HepG2 (cell line): Measurements from ENCODE around the gene TTC6. TPM values are rescaled to one million over a fixed set of nuclear protein-coding genes. Genes with fewer than 3 reads are reported as not detected.

Source experiments
- ATAC-seq: fragments of 200-7000 bp; cut with Tn5 transposase; 3 replicates; pipeline ENCODE4 v1.9.1; 2020; ENCODE audit warnings: mild to moderate bottlenecking, moderate library complexity
- BruUV-seq: library from RNA; stranded (reverse); fragments of 400-500 nt; replicated peaks from 2 replicates; lab custom pipeline; 2021; lab: Mats Ljungman, UMichigan
- CTCF ChIA-PET: fragments of 300-600 bp; formaldehyde crosslinking; extraction: SDS; loops from one replicate; lab custom pipeline; 2021; ENCODE audit warnings: low total read pairs, inconsistent platforms, low intra/inter-chr PET ratio; lab: Yijun Ruan, JAX
- POLR2A ChIA-PET: fragments of 350-600 bp; sonication (Branson Sonifier 250); formaldehyde crosslinking; loops from one replicate; lab custom pipeline; 2020; ENCODE audit warnings: antibody characterized with exemption, inconsistent platforms; lab: Yijun Ruan, JAX
- DNase-seq: peaks from one replicate; pipeline ENCODE4 v3.0.0-alpha.2; 2015; ENCODE audit warnings: low spot score
- FAIRE-seq: peaks from 3 replicates; lab custom pipeline; 2011; peaks lifted over from hg19 to GRCh38; lab: Jason Lieb, UNC
- H2AFZ ChIP-seq: one replicate; pipeline ENCODE4 v1.6.1; 2011; ENCODE audit warnings: low read length, inconsistent platforms
- H3K27ac ChIP-seq: fragments of 300-600 bp; 3 replicates; pipeline ENCODE4 v1.8.0; 2011; ENCODE audit warnings: mixed run types, mild to moderate bottlenecking, mixed read lengths, low read length, inconsistent platforms; ENCODE audit not compliant: insufficient read depth; ENCODE audit errors: extremely low read length
- H3K27me3 ChIP-seq, 2 experiments: fragments of 200-600 bp in 1 of 2; 2 replicates in 1 of 2; 3 replicates in 1 of 2; pipeline versions ENCODE4 v1.6.0 to v1.8.0; 2011; ENCODE audit warnings: low read length in 2 of 2, mild to moderate bottlenecking in 2 of 2, moderate library complexity in 2 of 2, inconsistent platforms in 1 of 2; ENCODE audit not compliant: insufficient read depth in 2 of 2, control insufficient read depth in 1 of 2
- H3K36me3 ChIP-seq, 2 experiments: fragments of 200-600 bp in 1 of 2; replicated peaks in 1 of 2; 2 replicates in 1 of 2; 3 replicates in 1 of 2; pipeline versions ENCODE4 v1.5.1 to v1.8.0; 2011; ENCODE audit warnings: low read length in 2 of 2, inconsistent platforms in 1 of 2; ENCODE audit not compliant: insufficient read depth in 2 of 2, control insufficient read depth in 1 of 2
- H3K4me1 ChIP-seq: 2 replicates; pipeline ENCODE4 v1.5.1; 2012; ENCODE audit warnings: low read length, inconsistent platforms; ENCODE audit not compliant: insufficient read depth
- H3K4me2 ChIP-seq: 2 replicates; pipeline ENCODE4 v1.6.0; 2011; ENCODE audit warnings: low read depth, low read length, inconsistent platforms
- H3K4me3 ChIP-seq, 3 experiments: fragments of 200-600 bp in 1 of 3; sonication (generic), shearing (Covaris generic) in 1 of 3; replicated peaks in 1 of 3; 2 replicates each; pipeline ENCODE4 v1.5.1; 2011 to 2016; ENCODE audit warnings: low read length in 3 of 3, inconsistent platforms in 2 of 3, low read depth in 2 of 3, mild to moderate bottlenecking in 2 of 3, control low read depth in 1 of 3, mixed read lengths in 1 of 3; ENCODE audit not compliant: insufficient read depth in 1 of 3
- H3K79me2 ChIP-seq: one replicate; pipeline ENCODE4 v1.6.1; 2011; ENCODE audit warnings: low read length, inconsistent platforms; ENCODE audit not compliant: insufficient read depth
- H3K9ac ChIP-seq: 2 replicates; pipeline ENCODE4 v1.6.0; 2011; ENCODE audit warnings: mild to moderate bottlenecking, low read depth, low read length, inconsistent platforms; ENCODE audit not compliant: insufficient read depth
- H3K9me3 ChIP-seq: 2 replicates; pipeline ENCODE4 v1.5.1; 2012; ENCODE audit warnings: mild to moderate bottlenecking, low read length
- H4K20me1 ChIP-seq: 2 replicates; pipeline ENCODE4 v1.6.0; 2011; ENCODE audit warnings: inconsistent platforms, mild to moderate bottlenecking, low read length, moderate library complexity; ENCODE audit not compliant: insufficient read depth
- AGO2 ChIP-seq: fragments of 200-400 bp; formaldehyde crosslinking; optimal IDR thresholded peaks from 2 replicates; pipeline ENCODE3; 2017; ENCODE audit warnings: mild to moderate bottlenecking, low read depth, low read length, moderate library complexity
- GATAD2A ChIP-seq: IDR thresholded peaks from 2 replicates; pipeline ENCODE4 v1.6.1; 2016
- HNRNPLL ChIP-seq: fragments of 200-400 bp; formaldehyde crosslinking; IDR thresholded peaks from 2 replicates; pipeline ENCODE4 v1.6.1; 2017; ENCODE audit warnings: mild to moderate bottlenecking, low read depth, low read length; ENCODE audit not compliant: poor library complexity, severe bottlenecking
- MAFF ChIP-seq: IDR thresholded peaks from 2 replicates; pipeline ENCODE4 v1.6.1; 2011; ENCODE audit warnings: low read depth, low read length, improper control_type of control experiment
- MTA1 ChIP-seq: sonication (generic); formaldehyde crosslinking; IDR thresholded peaks from 2 replicates; pipeline ENCODE4 v1.4.0; 2020; ENCODE audit warnings: missing genetic modification reagents, mild to moderate bottlenecking, borderline replicate concordance
- NFKB2 ChIP-seq: sonication (generic); formaldehyde crosslinking; IDR thresholded peaks from 2 replicates; pipeline ENCODE4 v1.4.0; 2020; ENCODE audit warnings: missing genetic modification reagents, borderline replicate concordance
- POGZ ChIP-seq: sonication (generic); formaldehyde crosslinking; IDR thresholded peaks from 2 replicates; pipeline ENCODE4 v1.4.0; 2020; ENCODE audit warnings: mild to moderate bottlenecking, missing genetic modification reagents
- RBFOX2 ChIP-seq: fragments of 200-400 bp; formaldehyde crosslinking; IDR thresholded peaks from 2 replicates; pipeline ENCODE4 v1.6.1; 2017; ENCODE audit warnings: low read depth, mild to moderate bottlenecking, low read length
- ZBTB33 ChIP-seq: sonication (generic); formaldehyde crosslinking; IDR thresholded peaks from 2 replicates; pipeline ENCODE4 v1.4.0; 2020; ENCODE audit warnings: missing genetic modification reagents
- ZBTB34 ChIP-seq: sonication (generic); formaldehyde crosslinking; IDR thresholded peaks from 2 replicates; pipeline ENCODE4 v1.8.0; 2022; ENCODE audit warnings: mild to moderate bottlenecking, missing genetic modification reagents
- ZFP1 ChIP-seq: IDR thresholded peaks from 2 replicates; pipeline ENCODE4 v1.6.1; 2016
- ZMYM2 ChIP-seq: sonication (generic); formaldehyde crosslinking; IDR thresholded peaks from 2 replicates; pipeline ENCODE4 v1.8.0; 2022; ENCODE audit warnings: mild to moderate bottlenecking, missing genetic modification reagents
- ZNF768 ChIP-seq: sonication (generic); formaldehyde crosslinking; IDR thresholded peaks from 2 replicates; pipeline ENCODE4 v1.4.0; 2020; ENCODE audit warnings: missing genetic modification reagents
- WGBS: methylation state at CpG from one replicate; pipeline ENCODE4 v1.1.6; 2017; ENCODE audit warnings: low lambda C conversion rate; 5-methylcytosine and 5-hydroxymethylcytosine counted together
- in situ Hi-C: cut with HindIII; loops from 2 replicates; pipeline ENCODE4 v1.10.0; 2017; ENCODE audit warnings: low pct_unique_long_range_greater_than_20kb; ENCODE audit not compliant: extremely low pct_ligation_motif_present
- intact Hi-C: fragments of 100-400 bp; cut with micrococcal nuclease; formaldehyde crosslinking; loops from one replicate; pipeline ENCODE4 v1.10.0; 2022; ENCODE audit not compliant: unreplicated experiment
- polyA plus RNA-seq, 8 experiments: library from polyadenylated mRNA; depleted of rRNA in 3 of 8; stranded (reverse) in 7 of 8; unstranded in 1 of 8; fragments of >200 nt; fragmentation: Illumina TruSeq in 4 of 8; extraction: Trizol in 4 of 8; gene quantifications; 2 replicates each; pipeline versions ENCODE4 v1.2.1 to v1.2.3, GENCODE V29; 2011 to 2016; ENCODE audit warnings: low read depth in 4 of 8, missing spikeins in 1 of 8, mixed read lengths in 1 of 8; ENCODE audit not compliant: insufficient read depth in 1 of 8
- total RNA-seq, 5 experiments: library from RNA; depleted of rRNA; stranded (reverse); fragments of >200 nt; fragmentation: Illumina TruSeq; extraction: Trizol; gene quantifications; 2 replicates each; pipeline ENCODE4 v1.2.3, GENCODE V29; 2016; ENCODE audit warnings: low read depth in 1 of 5
- TF ChIP-seq, protein P1 (sequence below): sonication (generic); formaldehyde crosslinking; IDR thresholded peaks from 2 replicates; pipeline ENCODE4 v1.5.1; 2020; ENCODE audit warnings: mild to moderate bottlenecking, missing genetic modification reagents, moderate library complexity

TTC6 gene
- total and polyA plus RNA-seq, 2 of the 13 experiments (the other 11 are each of a cell fraction or from before 2014, with no cell fraction given) = 9.3 to 27.4 TPM

DNA sequence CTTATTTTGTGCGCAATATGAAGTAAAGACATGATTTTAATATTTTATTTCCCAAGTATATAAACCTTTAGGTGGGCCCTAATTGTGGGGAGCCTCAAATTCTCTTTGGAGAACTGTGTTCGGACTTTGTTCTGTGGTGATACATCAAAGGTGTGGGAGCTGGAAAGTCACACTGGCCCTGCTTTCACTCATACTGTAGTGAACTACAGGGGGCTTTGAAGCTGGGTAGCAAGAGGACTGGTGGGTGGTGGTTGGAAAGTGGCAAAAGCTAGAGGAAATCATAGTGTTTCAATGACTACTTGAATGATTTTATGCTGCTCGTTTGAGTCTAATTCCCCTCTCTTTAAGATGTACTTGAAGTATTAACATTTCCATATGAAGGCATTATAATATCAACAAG lies 13.2 kb downstream of the TTC6 start (continued):
- TF ChIP-seq MAFF (no peak), GATAD2A (CRISPR knock-in tag) (peak; percentile 52; the same call in 1 of the 2 replicates)

DNA sequence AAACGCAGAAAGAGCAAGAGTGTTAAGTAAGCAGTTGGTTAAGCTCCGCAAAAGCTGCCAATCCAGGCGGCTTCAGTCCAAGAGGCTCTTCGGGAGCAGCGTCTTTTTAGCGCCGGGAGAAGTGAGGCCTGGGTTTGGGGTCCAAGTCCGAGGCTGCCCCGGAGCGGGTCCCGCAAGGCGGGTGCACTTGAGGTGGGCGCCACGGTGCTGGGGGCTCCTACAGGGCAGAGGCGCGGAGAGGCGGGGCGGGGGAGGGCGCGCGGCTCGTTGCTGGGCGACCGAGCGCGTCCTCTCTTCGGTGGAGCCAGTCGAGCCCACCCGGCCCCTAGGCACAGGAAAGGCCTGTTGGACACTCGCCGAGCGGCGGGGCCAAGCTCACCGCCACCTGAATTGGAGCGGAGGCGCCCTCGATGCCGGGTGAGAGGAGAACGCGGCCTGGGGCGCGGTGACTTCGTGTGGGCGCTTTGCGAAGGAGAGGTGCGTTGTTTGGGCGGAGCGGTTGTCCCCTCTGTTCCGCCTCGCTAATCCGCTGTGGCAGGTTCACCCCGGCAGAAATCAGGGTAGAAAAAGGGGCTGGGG lies 15.6 kb downstream of the TTC6 start:
- ChIA-PET POLR2A (interaction anchor here (3.6 kb wide), 1 partner anchor 16 kb away, joined by 13 read pairs; the partner anchor contains the start of genes FOXA1 and TTC6), CTCF (no interaction called here)
- 98% methylated on average over 52 of the region's 52 CpGs for WGBS
- no TSS peak for BruUV-seq
- H3K4me3 ChIP-seq = no peak overlapping the region
- FAIRE-seq (no peak), ATAC-seq (no peak), DNase-seq (no peak)
- intact Hi-C loops = no loop called here
- H3K9ac ChIP-seq = no peak overlapping the region
- no peak overlapping the region for H2AFZ ChIP-seq
- 0 out of 2 replicates have a peak, but pooled peaks have one; percentile 34 for TF ChIP-seq ZMYM2 (CRISPR knock-in tag)
- peak; percentile 12 for TF ChIP-seq HNRNPLL
- peak; percentile 46 for TF ChIP-seq ZBTB33 (CRISPR knock-in tag)
- no peak for TF ChIP-seq ZBTB34 (CRISPR knock-in tag)
- TF ChIP-seq MTA1 (CRISPR knock-in tag) = peak; percentile 67; the same call in 1 of the 2 replicates
- TF ChIP-seq, protein P1, sequence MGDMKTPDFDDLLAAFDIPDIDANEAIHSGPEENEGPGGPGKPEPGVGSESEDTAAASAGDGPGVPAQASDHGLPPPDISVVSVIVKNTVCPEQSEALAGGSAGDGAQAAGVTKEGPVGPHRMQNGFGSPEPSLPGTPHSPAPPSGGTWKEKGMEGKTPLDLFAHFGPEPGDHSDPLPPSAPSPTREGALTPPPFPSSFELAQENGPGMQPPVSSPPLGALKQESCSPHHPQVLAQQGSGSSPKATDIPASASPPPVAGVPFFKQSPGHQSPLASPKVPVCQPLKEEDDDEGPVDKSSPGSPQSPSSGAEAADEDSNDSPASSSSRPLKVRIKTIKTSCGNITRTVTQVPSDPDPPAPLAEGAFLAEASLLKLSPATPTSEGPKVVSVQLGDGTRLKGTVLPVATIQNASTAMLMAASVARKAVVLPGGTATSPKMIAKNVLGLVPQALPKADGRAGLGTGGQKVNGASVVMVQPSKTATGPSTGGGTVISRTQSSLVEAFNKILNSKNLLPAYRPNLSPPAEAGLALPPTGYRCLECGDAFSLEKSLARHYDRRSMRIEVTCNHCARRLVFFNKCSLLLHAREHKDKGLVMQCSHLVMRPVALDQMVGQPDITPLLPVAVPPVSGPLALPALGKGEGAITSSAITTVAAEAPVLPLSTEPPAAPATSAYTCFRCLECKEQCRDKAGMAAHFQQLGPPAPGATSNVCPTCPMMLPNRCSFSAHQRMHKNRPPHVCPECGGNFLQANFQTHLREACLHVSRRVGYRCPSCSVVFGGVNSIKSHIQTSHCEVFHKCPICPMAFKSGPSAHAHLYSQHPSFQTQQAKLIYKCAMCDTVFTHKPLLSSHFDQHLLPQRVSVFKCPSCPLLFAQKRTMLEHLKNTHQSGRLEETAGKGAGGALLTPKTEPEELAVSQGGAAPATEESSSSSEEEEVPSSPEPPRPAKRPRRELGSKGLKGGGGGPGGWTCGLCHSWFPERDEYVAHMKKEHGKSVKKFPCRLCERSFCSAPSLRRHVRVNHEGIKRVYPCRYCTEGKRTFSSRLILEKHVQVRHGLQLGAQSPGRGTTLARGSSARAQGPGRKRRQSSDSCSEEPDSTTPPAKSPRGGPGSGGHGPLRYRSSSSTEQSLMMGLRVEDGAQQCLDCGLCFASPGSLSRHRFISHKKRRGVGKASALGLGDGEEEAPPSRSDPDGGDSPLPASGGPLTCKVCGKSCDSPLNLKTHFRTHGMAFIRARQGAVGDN = 0 out of 2 replicates have a peak, but pooled peaks have one; percentile 31
- peak; percentile 82 for TF ChIP-seq AGO2
- TF ChIP-seq RBFOX2 = 0 out of 2 replicates have a peak, but pooled peaks have one; percentile 31
- TF ChIP-seq NFKB2 = no peak
- TF ChIP-seq ZFP1 (CRISPR knock-in tag) = no peak
- peak; percentile 44; the same call in 1 of the 2 replicates for TF ChIP-seq POGZ (CRISPR knock-in tag)
- TF ChIP-seq ZNF768 = 0 out of 2 replicates have a peak, but pooled peaks have one; percentile 14
- peaks cover 30% of the 10 kb centered on the region for H3K9me3 ChIP-seq
- peaks cover 5 to 7% of the 10 kb centered on the region in 2 experiments; a peak in 4 of 5 replicates for H3K36me3 ChIP-seq
- in situ Hi-C loops = no loop called here
- no peaks in the 10 kb centered on the region for H3K79me2 ChIP-seq
- H3K4me2 ChIP-seq = no peak overlapping the region
- H4K20me1 ChIP-seq = no peaks in the 10 kb centered on the region
- H3K27me3 ChIP-seq = no peaks in the 10 kb centered on the region
- no peak overlapping the region for H3K27ac ChIP-seq
- H3K4me1 ChIP-seq = peaks cover 20% of the 10 kb centered on the region
